Measurements from ENCODE around the gene WASHC1.
"Not testable (repeated sequence)": the region's sequence is repeated elsewhere in the genome, so short reads cannot be mapped to it uniquely, and the experiment has no call there.

WASHC1 gene

GRCh38 chr9:14129-14809 is 15.0 kb downstream of the WASHC1 start:
- DNase-seq (ENCODE audit: low read depth): not testable (repeated sequence)

- not testable (repeated sequence) for DNase-seq (ENCODE audit: low read depth)
These were observed 18.1 kb downstream of the WASHC1 start for GRCh38 chr9:11206-11605.

- peak; percentile 6 for DNase-seq (ENCODE audit: low read depth)
These were observed 18.6 kb downstream of the WASHC1 start for GRCh38 chr9:10653-11053.

GRCh38 chr9:10207-10606 is 19.0 kb downstream of the WASHC1 start:
- DNase-seq (ENCODE audit: low read depth): not testable (repeated sequence)
